GM12892 (cell line): ENCODE data around the gene SNX8.

Source experiments
- POLR2A ChIP-seq: IDR thresholded peaks from 2 replicates; pipeline ENCODE4 v1.6.1; 2011; ENCODE audit warnings: low read depth, low read length, control low read depth
- POLR2AphosphoS5 ChIP-seq: IDR thresholded peaks from 2 replicates; pipeline ENCODE4 v1.6.1; 2011; ENCODE audit warnings: low read depth, low read length, control low read depth

DNA sequence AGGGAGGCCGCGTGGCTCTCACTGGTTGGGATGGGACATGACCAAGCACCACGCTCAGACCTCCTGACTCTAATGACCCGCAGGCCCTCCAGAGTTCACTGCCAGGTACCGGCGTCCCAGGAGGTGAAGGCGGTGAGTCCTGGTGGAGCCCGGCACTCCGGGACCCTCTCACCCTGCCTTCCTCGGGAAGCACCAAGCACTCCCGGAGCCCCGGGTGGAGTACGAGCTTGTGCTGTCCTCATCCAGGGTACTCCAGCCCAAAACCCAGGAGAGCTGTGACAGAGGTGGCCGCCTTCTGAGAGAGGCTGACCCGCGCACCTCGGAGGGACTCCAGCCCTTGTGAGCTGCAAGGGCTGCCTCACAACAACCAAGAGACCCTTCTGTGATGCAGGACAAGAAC is 90.9 kb downstream of the SNX8 start:
- no peak for TF ChIP-seq POLR2AphosphoS5
- TF ChIP-seq POLR2A = no peak
